Lower leg skin (tissue), 3 donors: Measurements from ENCODE around the gene GABRB3.

Experiments used
- CTCF ChIP-seq, 3 donors: fragments of 450-650 bp; IDR thresholded peaks; one replicate each; pipeline ENCODE4 v1.5.1; 2016; ENCODE audit warnings: antibody characterized with exemption in 3 of 3, mild to moderate bottlenecking in 3 of 3, moderate library complexity in 2 of 3
- POLR2A ChIP-seq, 2 donors: fragments of 450-650 bp; IDR thresholded peaks; one replicate each; pipeline ENCODE4 v1.6.1; 2016 to 2017; ENCODE audit warnings: antibody characterized with exemption in 2 of 2, mild to moderate bottlenecking in 1 of 2, moderate library complexity in 1 of 2

GRCh38 chr15:26771168-26771567, 1.7 kb downstream of the GABRB3 start:
- TF ChIP-seq CTCF (IDR thresholded peaks at IDR 0.05) (no peak), POLR2A (IDR thresholded peaks at IDR 0.05) (no peak)
